IMR-90 (cell line): ENCODE results near the gene ZSCAN5B. TPM values are rescaled to one million over a fixed set of nuclear protein-coding genes. Genes with fewer than 3 reads are reported as not detected.
"Not testable (repeated sequence)": the region's sequence is repeated elsewhere in the genome, so short reads cannot be mapped to it uniquely, and the experiment has no call there.

Experiments
- ATAC-seq: fragments of 200-7000 bp; cut with Tn5 transposase; 2 replicates; pipeline ENCODE4 v1.9.1; 2020; ENCODE audit warnings: low read depth, mild to moderate bottlenecking, moderate library complexity
- BruUV-seq: library from RNA; stranded (reverse); fragments of 400-500 nt; replicated peaks from 2 replicates; lab custom pipeline; 2021; lab: Mats Ljungman, UMichigan
- CTCF ChIA-PET: fragments of 300-600 bp; formaldehyde crosslinking; extraction: SDS; loops from one replicate; lab custom pipeline; 2021; ENCODE audit warnings: antibody characterized with exemption; lab: Yijun Ruan, JAX
- POLR2A ChIA-PET: fragments of 300-600 bp; sonication (Branson Sonifier 250); formaldehyde crosslinking; loops from one replicate; lab custom pipeline; 2022; ENCODE audit warnings: antibody characterized with exemption; ENCODE audit not compliant: unreplicated experiment; lab: Charles Lee
- DNase-seq: peaks from one replicate; pipeline ENCODE4 v3.0.0; 2013
- H2AFZ ChIP-seq: replicated peaks from 2 replicates; pipeline ENCODE3; 2013; ENCODE audit warnings: low read length, mild to moderate bottlenecking; ENCODE audit not compliant: poor library complexity
- H2AK5ac ChIP-seq: 2 replicates; pipeline ENCODE4 v1.6.1; 2013; ENCODE audit warnings: low read depth, low read length, inconsistent platforms
- H2AK9ac ChIP-seq: replicated peaks from 2 replicates; pipeline ENCODE3; 2013; ENCODE audit warnings: mild to moderate bottlenecking, low read depth, low read length, moderate library complexity; ENCODE audit not compliant: poor library complexity
- H2BK120ac ChIP-seq: 2 replicates; pipeline ENCODE4 v1.6.1; 2013; ENCODE audit warnings: low read depth, low read length, inconsistent platforms
- H2BK15ac ChIP-seq: 3 replicates; pipeline ENCODE4 v1.6.1; 2013; ENCODE audit warnings: low read depth, low read length, inconsistent platforms
- H2BK20ac ChIP-seq: 2 replicates; pipeline ENCODE4 v1.6.1; 2013; ENCODE audit warnings: low read depth, mild to moderate bottlenecking, inconsistent platforms, low read length, moderate library complexity
- H2BK5ac ChIP-seq: 2 replicates; pipeline ENCODE4 v1.6.1; 2013; ENCODE audit warnings: mild to moderate bottlenecking, low read depth, low read length, inconsistent platforms; ENCODE audit not compliant: poor library complexity, severe bottlenecking
- H3K14ac ChIP-seq: replicated peaks from 2 replicates; pipeline ENCODE4 v1.6.1; 2013; ENCODE audit warnings: low read depth, low read length, inconsistent platforms
- H3K18ac ChIP-seq: 2 replicates; pipeline ENCODE4 v1.6.1; 2013; ENCODE audit warnings: low read depth, low read length, control low read depth
- H3K23ac ChIP-seq: 2 replicates; pipeline ENCODE4 v1.6.1; 2013; ENCODE audit warnings: low read depth, low read length, inconsistent platforms
- H3K27ac ChIP-seq: 2 replicates; pipeline ENCODE4 v1.5.1; 2013; ENCODE audit warnings: mild to moderate bottlenecking, control low read depth, low read length; ENCODE audit not compliant: insufficient read depth
- H3K27me3 ChIP-seq: 2 replicates; pipeline ENCODE4 v1.6.1; 2013; ENCODE audit warnings: low read length; ENCODE audit not compliant: control insufficient read depth, insufficient read depth
- H3K36me3 ChIP-seq: 2 replicates; pipeline ENCODE4 v1.6.1; 2013; ENCODE audit warnings: low read length, mixed read lengths; ENCODE audit not compliant: control insufficient read depth, insufficient read depth
- H3K4ac ChIP-seq: 2 replicates; pipeline ENCODE4 v1.6.1; 2013; ENCODE audit warnings: low read depth, low read length, inconsistent platforms
- H3K4me1 ChIP-seq: 2 replicates; pipeline ENCODE4 v1.6.1; 2013; ENCODE audit warnings: low read length, mixed read lengths; ENCODE audit not compliant: control insufficient read depth, insufficient read depth
- H3K4me2 ChIP-seq: 2 replicates; pipeline ENCODE4 v1.6.1; 2013; ENCODE audit warnings: low read depth, mild to moderate bottlenecking, control low read depth, low read length, moderate library complexity
- H3K4me3 ChIP-seq: 2 replicates; pipeline ENCODE4 v1.5.1; 2013; ENCODE audit warnings: low read depth, mild to moderate bottlenecking, control low read depth, low read length, moderate library complexity; ENCODE audit not compliant: insufficient read depth
- H3K56ac ChIP-seq: 2 replicates; pipeline ENCODE4 v1.6.1; 2013; ENCODE audit warnings: low read length, inconsistent platforms; ENCODE audit not compliant: insufficient read depth; ENCODE audit errors: extremely low read depth
- H3K79me1 ChIP-seq, 2 experiments: 2 replicates each; pipeline ENCODE4 v1.6.1; 2013; ENCODE audit warnings: low read length in 2 of 2, inconsistent platforms in 1 of 2, low read depth in 1 of 2
- H3K9ac ChIP-seq: 2 replicates; pipeline ENCODE4 v1.6.1; 2013; ENCODE audit warnings: low read depth, low read length, control low read depth
- H3K9me1 ChIP-seq: 2 replicates; pipeline ENCODE4 v1.6.1; 2013; ENCODE audit warnings: low read length, inconsistent platforms; ENCODE audit not compliant: insufficient read depth
- H3K9me3 ChIP-seq: 2 replicates; pipeline ENCODE4 v1.6.1; 2013; ENCODE audit warnings: low read length; ENCODE audit not compliant: control insufficient read depth, insufficient read depth
- H4K20me1 ChIP-seq: 2 replicates; pipeline ENCODE4 v1.6.1; 2013; ENCODE audit warnings: low read length, inconsistent platforms; ENCODE audit not compliant: insufficient read depth
- H4K5ac ChIP-seq: 2 replicates; pipeline ENCODE4 v1.6.1; 2013; ENCODE audit warnings: mild to moderate bottlenecking, low read depth, low read length, control low read depth
- H4K8ac ChIP-seq, 2 experiments: 2 replicates each; pipeline ENCODE4 v1.6.1; 2013; ENCODE audit warnings: low read depth in 2 of 2, low read length in 2 of 2, control low read depth in 1 of 2, inconsistent platforms in 1 of 2
- H4K91ac ChIP-seq: 2 replicates; pipeline ENCODE4 v1.6.1; 2013; ENCODE audit warnings: low read depth, low read length, inconsistent platforms; ENCODE audit not compliant: insufficient read depth
- BHLHE40 ChIP-seq: fragments of 150-350 bp; IDR thresholded peaks from 2 replicates; pipeline ENCODE4 v1.6.1; 2016; ENCODE audit warnings: mild to moderate bottlenecking, low read depth, low read length
- MXI1 ChIP-seq: IDR thresholded peaks from 2 replicates; pipeline ENCODE4 v1.6.1; 2012; ENCODE audit warnings: low read depth, mild to moderate bottlenecking, low read length, moderate library complexity, borderline replicate concordance
- POLR2A ChIP-seq: IDR thresholded peaks from 2 replicates; pipeline ENCODE4 v1.6.1; 2012; ENCODE audit warnings: mild to moderate bottlenecking, low read depth, low read length
- RAD21 ChIP-seq: IDR thresholded peaks from 2 replicates; pipeline ENCODE4 v1.6.1; 2012; ENCODE audit warnings: low read length, improper control_type of control experiment
- RFX5 ChIP-seq: IDR thresholded peaks from 2 replicates; pipeline ENCODE4 v1.8.0; 2012; ENCODE audit warnings: low read depth, mild to moderate bottlenecking, low read length, moderate library complexity
- WGBS, 2 experiments: methylation state at CpG; one replicate each; pipeline versions ENCODE4 v1.1.5 to v1.1.7; 2013; ENCODE audit warnings: missing lambda C conversion rate in 2 of 2; ENCODE audit not compliant: insufficient read length in 1 of 2; ENCODE audit errors: extremely low coverage in 2 of 2; 5-methylcytosine and 5-hydroxymethylcytosine counted together
- dilution Hi-C: fragments of 300-500 bp; cut with HindIII; formaldehyde crosslinking; loops from one replicate; pipeline ENCODE4 v1.14.3; 2018; ENCODE audit warnings: low sequenced_read_pairs; ENCODE audit not compliant: unreplicated experiment
- in situ Hi-C: fragments of 300-500 bp; cut with MboI; formaldehyde crosslinking; loops from 3 replicates; pipeline ENCODE4 v1.14.3; 2019; ENCODE audit warnings: low sequenced_read_pairs, inconsistent platforms, mixed read lengths
- intact Hi-C: fragments of 100-400 bp; cut with micrococcal nuclease; formaldehyde crosslinking; loops from 2 replicates; pipeline ENCODE4 v1.10.0; 2022
- polyA plus RNA-seq, 3 experiments: library from polyadenylated mRNA; depleted of rRNA; stranded (reverse); fragments of >200 nt; gene quantifications; 2 replicates each; pipeline ENCODE4 v1.2.3, GENCODE V29; 2012; ENCODE audit warnings: low replicate concordance in 1 of 3
- total RNA-seq: library from RNA; depleted of rRNA; stranded (reverse); fragments of >200 nt; gene quantifications from 2 replicates; pipeline ENCODE4 v1.2.3, GENCODE V29; 2012

The ZSCAN5B gene
- total and polyA plus RNA-seq, 2 of the 4 experiments (the other 2 are of a cell fraction), result not detected

DNA sequence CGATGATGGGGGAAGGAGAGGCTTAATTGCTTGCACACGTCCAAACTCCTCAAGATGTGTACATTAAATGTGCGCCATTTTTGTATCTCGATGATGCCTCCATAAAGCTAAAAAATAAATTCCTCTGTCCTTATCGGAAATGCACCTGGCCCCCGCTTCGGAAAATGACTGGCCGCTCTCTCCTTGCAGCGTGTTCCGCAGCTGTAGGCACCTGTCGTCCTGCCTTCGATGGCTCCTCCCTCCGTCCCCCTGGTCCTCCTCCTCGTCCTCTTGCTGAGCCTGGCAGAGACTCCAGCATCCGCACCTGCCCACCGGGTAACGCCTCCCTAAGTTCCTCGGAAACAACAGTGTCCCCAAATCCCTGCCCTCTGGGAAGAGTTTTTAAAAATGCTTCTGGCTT, 20.7 kb downstream of the ZSCAN5B start:
- H3K9me3 ChIP-seq, result 0 out of 2 replicates have a peak, but pooled peaks cover 2% of the 10 kb centered on the region
- H3K27me3 ChIP-seq, result peaks cover 9% of the 10 kb centered on the region; the same call in 1 of the 2 replicates
- no peak overlapping the region for H4K91ac ChIP-seq
- H2BK5ac ChIP-seq, result no peak overlapping the region
- H3K9ac ChIP-seq, result no peak overlapping the region
- intact Hi-C loops (loop anchor here (10.0 kb wide), 1 partner anchor 138 kb away; the partner anchor contains the start of gene ZSCAN5A), in situ Hi-C loops (no loop called here), dilution Hi-C loops (no loop called here)
- no peaks in the 10 kb centered on the region for H3K4me1 ChIP-seq
- H2BK15ac ChIP-seq, result no peak overlapping the region
- 80% methylated on average over 10 of the region's 18 CpGs; no CpG with 5 or more reads in 1 of the 2 experiments for WGBS, 2 experiments
- H3K27ac ChIP-seq, result no peak overlapping the region
- H2AK5ac ChIP-seq, result no peak overlapping the region
- H4K8ac ChIP-seq, result no peak overlapping the region
- ChIA-PET POLR2A (no interaction called here), CTCF (no interaction called here)
- no peak overlapping the region for H3K18ac ChIP-seq
- H4K5ac ChIP-seq, result no peak overlapping the region
- H3K4ac ChIP-seq, result no peak overlapping the region
- no peak overlapping the region for H2AFZ ChIP-seq
- H2BK20ac ChIP-seq, result no peak overlapping the region
- H3K4me2 ChIP-seq, result no peak overlapping the region
- H3K9me1 ChIP-seq, result no peaks in the 10 kb centered on the region
- no peak overlapping the region for H3K14ac ChIP-seq
- no peak overlapping the region for H3K4me3 ChIP-seq
- DNase-seq (no peak), ATAC-seq (no peak)
- TF ChIP-seq BHLHE40 (no peak), RFX5 (no peak), MXI1 (no peak), RAD21 (no peak), POLR2A (no peak)
- no peaks in the 10 kb centered on the region for H3K36me3 ChIP-seq
- no peaks in the 10 kb centered on the region; the same call in 1 of the 2 replicates for H4K20me1 ChIP-seq
- no peak overlapping the region for H2BK120ac ChIP-seq
- no peak overlapping the region for H2AK9ac ChIP-seq
- no peaks in the 10 kb centered on the region for H3K79me1 ChIP-seq
- no peak overlapping the region for H3K56ac ChIP-seq
- H3K23ac ChIP-seq, result no peak overlapping the region
- BruUV-seq, result no TSS peak

DNA sequence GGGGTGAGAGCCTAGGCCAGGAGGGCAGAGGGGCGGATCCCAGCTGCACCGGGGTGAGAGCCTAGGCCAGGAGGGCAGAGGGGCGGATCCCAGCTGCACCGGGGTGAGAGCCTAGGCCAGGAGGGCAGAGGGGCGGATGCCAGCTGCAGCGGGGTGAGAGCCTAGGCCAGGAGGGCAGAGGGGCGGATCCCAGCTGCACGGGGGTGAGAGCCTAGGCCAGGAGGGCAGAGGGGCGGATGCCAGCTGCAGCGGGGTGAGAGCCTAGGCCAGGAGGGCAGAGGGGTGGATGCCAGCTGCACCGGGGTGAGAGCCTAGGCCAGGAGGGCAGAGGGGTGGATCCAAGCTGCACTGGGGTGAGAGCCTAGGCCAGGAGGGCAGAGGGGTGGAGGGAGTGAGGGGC, 21.3 kb downstream of the ZSCAN5B start:
- H3K4ac ChIP-seq, H2AK5ac ChIP-seq, H3K9me3 ChIP-seq, H4K8ac ChIP-seq, H2AK9ac ChIP-seq, H3K23ac ChIP-seq, CTCF ChIA-PET, H2BK20ac ChIP-seq, H3K56ac ChIP-seq, H2BK120ac ChIP-seq, H2AFZ ChIP-seq, H3K79me1 ChIP-seq, H3K18ac ChIP-seq, H4K5ac ChIP-seq, H4K20me1 ChIP-seq, H3K4me1 ChIP-seq, H2BK5ac ChIP-seq, H3K4me2 ChIP-seq, in situ Hi-C loops, H4K91ac ChIP-seq, H3K9ac ChIP-seq, H3K36me3 ChIP-seq, H3K9me1 ChIP-seq, H3K4me3 ChIP-seq, ATAC-seq, BruUV-seq, dilution Hi-C loops, H3K14ac ChIP-seq, H2BK15ac ChIP-seq, POLR2A ChIA-PET, DNase-seq, H3K27ac ChIP-seq, H3K27me3 ChIP-seq: not testable (repeated sequence)
- intact Hi-C loops, result loop anchor here (10.0 kb wide), 1 partner anchor 138 kb away; the partner anchor contains the start of gene ZSCAN5A
- WGBS, 2 experiments, result 83% methylated on average over 1 of the region's 11 CpGs; no CpG with 5 or more reads in 1 of the 2 experiments
